ENCODE data around the gene OR2A42.
"Not testable (repeated sequence)": the region's sequence is repeated elsewhere in the genome, so short reads cannot be mapped to it uniquely, and the experiment has no call there.

Gene OR2A42

DNA sequence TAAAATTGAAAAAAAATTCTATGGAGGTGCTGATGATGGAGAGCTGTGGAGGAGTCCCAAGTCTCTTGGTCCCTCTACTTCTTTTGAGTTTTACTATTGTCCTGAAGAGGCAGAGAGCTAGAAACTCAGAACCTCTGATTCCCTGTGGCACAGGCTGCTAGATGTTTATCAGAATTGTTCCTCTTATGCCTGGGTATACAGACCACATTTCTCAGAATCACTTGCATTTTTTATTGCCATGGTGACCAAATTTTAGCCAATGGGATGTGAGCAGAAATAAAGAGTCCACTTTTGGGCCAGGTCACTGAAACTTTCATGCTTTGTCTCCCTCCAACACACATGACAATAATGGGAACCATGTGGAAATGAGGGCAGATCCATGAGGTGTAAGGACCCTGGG, 15.7 kb downstream of the OR2A42 start:
- DNase-seq (ENCODE audit: low read depth in 2 of 2), result not testable (repeated sequence)

DNA sequence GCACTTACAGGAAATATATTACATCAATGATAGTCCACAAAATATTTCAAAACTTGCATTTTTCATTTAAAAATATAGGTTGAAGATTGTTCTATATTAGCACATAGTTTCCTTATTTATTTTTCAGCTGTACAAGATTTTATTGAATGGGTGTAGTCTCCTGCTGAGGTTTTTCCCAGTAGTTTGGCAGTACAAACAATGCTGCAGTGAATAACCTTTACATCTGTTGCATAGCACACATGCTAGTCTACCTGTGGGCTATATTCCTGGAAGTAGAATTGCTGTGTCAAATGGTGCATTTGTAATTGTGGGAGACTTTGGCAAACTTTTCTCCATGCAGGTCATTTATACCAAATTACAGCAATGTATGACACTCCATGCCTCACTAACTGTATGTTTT, 18.9 kb downstream of the OR2A42 start:
- DNase-seq (ENCODE audit: low read depth in 2 of 2), result not testable (repeated sequence)

DNA sequence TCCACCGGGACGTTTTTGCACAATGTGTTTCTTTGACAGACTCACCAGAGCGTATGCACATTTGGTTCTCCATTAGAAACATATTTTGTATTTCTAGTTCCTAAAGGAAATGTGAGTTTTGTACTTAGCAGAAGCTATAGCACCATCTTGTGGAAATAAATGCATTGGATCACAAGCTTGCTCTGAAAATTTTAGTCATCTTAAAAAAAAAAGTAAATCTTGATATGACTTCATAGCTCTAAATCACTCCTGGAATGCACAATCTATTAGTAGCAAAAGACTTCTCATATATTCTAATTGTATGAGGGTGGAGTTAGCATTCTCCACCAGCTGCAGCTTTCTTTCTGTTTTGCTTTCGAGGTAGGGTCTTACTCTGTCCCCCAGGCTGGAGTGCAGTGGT, 20.3 kb downstream of the OR2A42 start:
- not testable (repeated sequence) for DNase-seq (ENCODE audit: low read depth in 2 of 2)

DNA sequence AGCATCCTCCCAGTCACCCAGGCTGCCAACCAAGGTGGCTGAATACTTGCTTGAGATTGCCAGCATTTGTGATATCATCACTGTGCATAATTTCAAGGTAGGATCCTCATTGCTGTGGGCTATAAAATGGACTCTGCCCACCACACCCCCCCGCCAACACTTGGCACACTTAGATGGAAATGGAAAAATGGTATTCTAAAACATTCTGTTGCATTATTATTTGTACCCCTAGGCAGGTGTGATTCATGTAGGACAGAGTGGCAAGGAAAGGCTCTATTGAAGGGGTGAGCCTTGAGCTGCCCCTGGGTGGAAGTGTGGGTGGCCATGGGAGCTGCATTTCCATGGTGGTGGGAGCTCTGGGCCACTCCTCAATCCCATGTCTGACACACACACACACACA, 20.8 kb downstream of the OR2A42 start:
- DNase-seq (ENCODE audit: low read depth in 2 of 2), result not testable (repeated sequence)

DNA sequence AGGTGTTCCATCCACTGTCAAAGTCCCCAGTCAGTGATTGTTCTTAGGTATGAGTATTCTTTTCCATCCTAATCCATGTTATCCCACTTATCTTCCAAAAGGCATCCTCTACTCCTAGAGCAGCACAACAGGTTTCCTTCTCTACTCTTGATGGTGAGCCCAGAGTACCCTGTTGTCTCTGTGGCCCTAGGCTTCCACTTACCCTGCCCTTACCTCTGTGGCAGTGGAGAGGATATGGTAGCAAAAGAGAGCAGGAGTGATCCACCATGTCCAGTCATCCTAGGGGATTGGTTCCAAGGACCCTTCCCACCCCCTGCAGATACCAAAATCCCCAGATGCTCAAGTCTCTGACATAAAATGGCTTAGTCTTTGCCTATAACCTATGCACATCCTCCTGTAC, 22.2 kb downstream of the OR2A42 start:
- DNase-seq (ENCODE audit: low read depth in 2 of 2), result not testable (repeated sequence)

DNA sequence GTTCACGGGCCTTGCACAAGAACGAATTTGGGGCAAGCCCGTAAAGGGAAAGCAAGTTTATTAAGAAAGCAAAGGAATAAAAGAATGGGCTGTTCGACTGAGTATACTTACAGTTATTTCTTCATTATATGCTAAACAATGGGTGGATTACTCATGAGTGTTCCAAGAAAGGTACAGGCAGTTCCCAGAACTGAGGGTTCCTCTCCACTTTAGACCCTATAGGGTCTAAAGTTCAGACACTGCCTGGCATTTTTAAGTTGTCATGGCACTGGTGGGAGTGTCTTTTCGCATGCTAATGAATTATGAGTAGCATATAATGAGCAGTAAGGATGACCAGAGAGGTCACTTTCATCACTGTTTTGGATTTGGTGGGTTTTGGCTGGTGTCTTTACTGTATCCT, 34.1 kb downstream of the OR2A42 start:
- not testable (repeated sequence) for DNase-seq (ENCODE audit: low read depth in 2 of 2)

DNA sequence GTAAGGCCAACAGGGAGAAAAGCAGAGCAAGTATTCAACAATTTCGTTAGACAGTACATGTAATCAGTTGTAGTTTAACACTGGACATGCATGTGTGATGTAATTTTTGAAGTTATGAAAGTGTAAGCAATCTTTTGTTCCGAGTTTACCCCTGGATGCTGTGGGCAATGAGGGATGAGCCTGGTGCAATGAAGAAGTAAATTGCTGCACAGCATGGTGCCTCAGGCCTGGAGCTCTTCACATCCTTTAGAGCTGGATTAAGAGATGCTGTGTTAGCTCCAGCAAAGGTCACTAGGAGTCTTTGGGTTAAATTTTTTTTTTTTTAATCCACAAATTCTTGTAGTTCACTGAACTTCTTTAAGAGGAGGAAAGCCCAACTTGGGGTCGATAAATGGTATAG, 36.3 kb downstream of the OR2A42 start:
- not testable (repeated sequence) for DNase-seq (ENCODE audit: low read depth in 2 of 2)

DNA sequence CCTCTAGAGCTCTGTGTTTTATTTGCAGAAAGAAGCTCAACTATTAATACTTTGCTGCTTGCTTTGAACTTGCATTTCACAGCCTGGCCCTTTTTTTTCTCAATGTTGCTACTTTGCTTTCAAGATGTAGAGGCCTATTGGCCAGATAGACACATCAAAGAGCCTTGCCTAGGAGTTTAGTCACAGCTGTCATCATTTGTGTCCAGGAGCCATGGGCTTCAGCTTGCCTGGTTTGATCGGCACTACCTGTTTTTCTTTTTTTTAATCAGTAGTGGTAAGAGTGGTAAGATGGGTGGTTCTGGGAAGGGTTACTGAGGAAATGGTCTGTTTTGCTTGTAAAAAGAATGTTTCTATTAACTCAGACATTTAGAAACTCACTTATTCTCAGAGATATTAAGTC, 37.4 kb downstream of the OR2A42 start:
- DNase-seq (ENCODE audit: low read depth in 2 of 2), result not testable (repeated sequence)

DNA sequence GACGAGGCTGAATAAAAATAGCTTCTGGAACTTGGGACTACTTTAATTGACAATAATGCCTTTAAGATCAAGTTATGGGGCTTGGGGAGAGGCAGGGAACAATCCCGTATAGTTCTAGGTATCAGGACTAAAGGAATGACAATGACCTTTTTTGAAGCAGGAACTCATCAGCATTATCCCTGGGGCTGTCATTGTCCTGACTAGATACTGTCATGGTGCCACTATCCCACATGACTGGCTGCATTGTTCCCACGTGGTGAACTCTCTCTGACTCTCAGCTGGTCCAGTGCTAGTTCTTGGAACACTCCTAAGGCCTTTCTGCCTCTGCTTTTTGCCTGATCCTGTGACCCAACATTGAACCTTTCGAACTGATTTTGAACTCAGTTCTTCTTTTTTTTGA, 40.5 kb downstream of the OR2A42 start:
- DNase-seq (ENCODE audit: low read depth in 2 of 2), result not testable (repeated sequence)

DNA sequence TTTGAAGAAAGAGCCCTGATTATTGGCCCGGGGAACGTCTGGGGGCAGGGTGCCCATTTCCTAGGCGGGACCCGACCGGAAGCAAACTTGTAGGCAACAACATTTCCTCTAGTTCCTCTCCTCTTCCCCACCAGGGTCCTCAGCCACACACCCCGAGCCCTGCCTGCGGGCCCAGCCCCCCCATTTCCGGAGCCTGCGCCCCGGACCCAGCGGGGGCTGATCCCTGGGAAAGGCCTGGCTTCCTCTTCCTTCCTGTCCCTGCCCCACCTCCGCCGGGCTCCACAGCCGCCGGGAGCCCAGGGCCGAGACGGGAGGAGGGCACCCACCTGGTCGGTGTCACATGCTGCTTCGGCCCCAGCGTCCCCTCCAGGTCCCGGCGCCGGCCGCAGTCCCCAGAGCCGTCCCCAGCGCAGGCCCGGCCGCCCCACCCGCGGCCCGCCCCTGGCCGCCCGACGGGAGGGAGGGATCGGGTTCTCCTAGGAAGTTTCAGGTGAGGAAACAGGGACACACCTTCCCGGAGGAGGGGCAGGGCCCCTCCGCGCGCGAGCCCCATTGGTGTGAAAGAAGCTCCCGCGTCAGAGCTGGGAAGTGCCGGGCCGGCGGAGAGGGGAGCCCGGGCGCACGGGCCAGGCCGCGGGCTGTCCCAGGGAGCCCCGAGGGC, 44.1 kb downstream of the OR2A42 start, which contains the start of gene ARHGEF35:
TSS of gene ARHGEF35 (minus strand) at position 622 of the 661 bp plus-strand sequence. CDS start 7,450 bp downstream, outside the sequence.
- not testable (repeated sequence) for DNase-seq (ENCODE audit: low read depth in 2 of 2)

DNA sequence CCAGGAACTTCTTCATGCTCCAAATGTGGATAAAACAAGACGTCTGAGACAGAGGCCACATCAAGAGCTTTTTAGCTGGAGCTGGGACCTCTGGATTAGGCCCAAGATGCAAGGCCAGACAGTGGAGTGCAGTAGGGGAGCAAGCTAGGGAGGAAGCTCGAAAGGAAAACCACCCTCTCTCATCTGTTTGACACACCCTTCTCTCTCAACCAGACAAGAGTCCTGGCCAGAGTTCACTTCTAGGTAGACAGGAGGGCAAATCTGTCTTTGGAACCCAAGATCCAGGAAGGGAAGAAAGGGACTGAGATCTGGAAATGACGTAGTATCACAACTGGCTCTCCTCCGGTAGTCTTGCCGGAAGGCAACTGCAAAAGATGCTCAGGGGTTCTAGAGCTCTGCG, 45.0 kb downstream of the OR2A42 start:
- not testable (repeated sequence) for DNase-seq (ENCODE audit: low read depth in 2 of 2)

DNA sequence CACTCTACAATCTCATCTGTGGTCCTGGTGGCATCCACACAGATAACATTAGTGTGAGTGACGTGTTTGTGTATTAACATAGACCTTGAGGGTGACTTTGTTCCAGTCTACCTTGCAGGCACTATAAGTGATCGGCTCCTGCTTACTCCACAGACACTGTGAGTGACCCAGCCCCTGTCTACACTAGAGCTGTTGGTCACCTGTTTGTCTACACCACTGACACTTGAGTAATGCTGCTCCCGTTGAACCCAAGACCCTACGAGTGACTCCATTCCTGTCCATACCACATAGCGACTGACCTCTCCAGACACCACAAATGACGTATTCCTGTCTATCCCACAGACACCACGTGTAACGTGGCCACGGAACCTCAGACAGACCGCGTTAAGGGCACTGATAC, 45.6 kb downstream of the OR2A42 start:
- not testable (repeated sequence) for DNase-seq (ENCODE audit: low read depth in 2 of 2)

DNA sequence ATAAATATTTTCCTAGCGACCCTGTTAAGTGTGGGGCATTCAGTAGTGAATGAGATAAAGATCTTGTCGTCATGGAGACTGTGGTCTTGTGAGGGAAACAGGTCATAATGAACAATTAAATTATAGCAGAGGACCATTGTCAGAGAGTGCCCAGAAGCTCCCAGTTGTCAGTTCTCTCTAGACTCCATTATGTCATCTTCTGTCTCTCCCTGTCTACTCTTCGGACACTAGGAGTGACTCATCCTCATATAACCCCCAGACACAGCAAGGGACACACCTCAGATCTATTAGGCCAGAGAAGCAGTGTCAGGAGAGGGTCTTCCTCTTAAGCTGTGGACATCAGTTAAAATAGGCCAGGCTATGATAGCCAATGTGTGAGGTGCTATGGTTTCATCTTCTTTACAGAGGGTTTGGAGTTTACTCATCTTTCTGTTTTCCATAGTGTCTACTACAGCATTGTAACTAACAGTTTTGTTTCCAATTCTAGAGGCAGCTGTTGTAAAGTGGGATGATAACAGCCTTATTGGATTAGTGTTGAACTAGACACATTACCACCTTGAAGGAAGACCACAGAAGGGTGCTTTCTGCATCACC, 50.7 kb downstream of the OR2A42 start:
- DNase-seq (ENCODE audit: low read depth in 2 of 2), result not testable (repeated sequence)

DNA sequence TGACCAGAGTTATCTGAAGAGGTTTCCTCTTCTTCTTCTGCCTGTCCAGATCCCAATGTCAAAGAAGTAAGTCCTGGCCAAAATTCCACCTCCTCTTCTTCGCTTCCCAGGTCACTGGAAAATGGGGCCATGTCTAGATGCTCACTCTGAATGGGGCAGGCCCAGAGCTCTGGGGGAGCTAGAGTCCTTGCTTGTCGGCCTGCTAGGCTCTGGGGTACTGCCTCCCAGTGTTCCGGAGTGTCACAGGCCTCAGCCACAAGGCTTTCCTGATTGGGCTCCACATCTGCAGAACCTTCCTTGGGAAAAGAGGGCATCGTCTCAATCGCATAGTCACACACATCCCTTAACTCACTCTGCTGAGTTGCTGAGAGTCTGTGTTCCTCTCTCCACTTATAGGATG, 51.6 kb downstream of the OR2A42 start:
- not testable (repeated sequence) for DNase-seq (ENCODE audit: low read depth in 2 of 2)

DNA sequence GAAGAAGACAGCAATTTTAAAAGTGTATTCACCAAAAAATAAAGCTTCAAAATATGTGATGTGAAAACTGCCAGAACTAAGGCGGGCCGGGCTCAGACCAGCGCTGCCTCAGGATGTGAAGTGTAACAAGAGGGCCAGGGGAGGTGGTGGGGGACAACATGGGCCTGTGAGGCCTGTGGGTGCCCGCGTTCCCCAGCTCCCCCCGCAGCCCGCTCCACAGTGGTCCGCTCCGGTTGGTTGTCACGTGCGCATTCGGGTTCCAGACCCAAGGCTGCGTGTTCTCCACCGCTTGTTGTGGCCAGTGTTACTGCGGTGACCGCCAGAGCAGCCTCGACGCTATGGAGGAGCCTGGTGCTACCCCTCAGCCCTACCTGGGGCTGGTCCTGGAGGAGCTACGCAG, 56.2 kb downstream of the OR2A42 start, which contains the start of gene CTAGE4:
TSS of gene CTAGE4 (plus strand) at position 301 of the 400 bp plus-strand sequence. CDS start at position 339, 38 bp downstream.
- not testable (repeated sequence) for DNase-seq (ENCODE audit: low read depth in 2 of 2)

DNA sequence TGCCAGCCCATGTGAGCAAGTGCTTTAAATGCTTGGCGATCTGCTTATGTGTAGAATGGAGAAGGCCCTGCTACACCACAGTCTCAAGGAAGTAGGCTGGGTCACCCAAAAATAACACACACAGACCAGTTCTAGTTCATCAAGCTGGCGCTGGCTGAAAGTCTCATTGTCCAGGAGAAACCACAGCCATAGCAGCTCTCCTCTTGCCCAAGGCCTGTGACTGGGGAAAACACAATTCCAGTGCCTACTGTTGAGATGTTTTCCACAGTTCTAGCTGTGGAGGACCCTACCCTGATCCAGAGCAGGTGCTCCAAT, 60.3 kb downstream of the OR2A42 start:
- DNase-seq (ENCODE audit: low read depth in 2 of 2), result not testable (repeated sequence)

DNA sequence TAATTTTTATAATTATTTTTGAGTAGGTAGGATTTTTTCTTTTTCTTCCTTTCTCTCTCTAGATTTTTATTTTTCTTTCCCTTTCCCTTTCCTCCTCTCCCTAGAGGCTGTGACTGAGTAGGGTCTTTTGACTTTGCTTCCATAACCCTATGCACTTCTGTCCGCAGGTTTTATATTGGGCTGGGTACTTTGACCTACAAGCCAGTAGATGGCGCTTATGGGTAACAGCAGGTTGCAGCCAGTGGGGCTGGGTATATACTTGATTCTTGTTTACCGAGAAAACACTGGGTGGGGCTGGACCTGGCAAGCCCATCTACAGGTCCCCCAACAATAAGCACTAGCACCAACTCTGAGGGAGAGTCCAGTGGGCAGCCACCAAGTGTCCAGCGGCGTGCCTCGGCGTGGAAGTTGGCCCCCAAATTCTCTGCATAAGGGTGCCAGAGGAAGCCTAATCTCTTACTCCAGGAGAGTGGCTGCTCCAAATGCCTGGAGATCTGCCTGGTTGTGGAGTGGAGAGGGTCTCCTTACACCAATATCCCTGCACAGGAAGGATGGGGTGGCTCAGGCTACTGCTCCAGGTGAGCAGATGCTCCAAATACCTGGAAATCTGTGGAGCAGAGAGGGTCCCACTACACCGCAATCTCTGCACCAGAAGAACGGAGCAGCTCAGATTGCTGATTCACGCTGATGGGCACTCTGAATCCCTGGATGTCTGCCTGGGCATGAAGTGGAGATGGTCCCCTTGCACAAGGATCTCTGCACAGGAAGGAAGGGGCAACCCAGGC, 60.8 kb downstream of the OR2A42 start:
- not testable (repeated sequence) for DNase-seq (ENCODE audit: low read depth in 2 of 2)
